Fibroblast of mammary gland (primary cell): ENCODE data around the gene CLSTN1.
A peak's percentile ranks its signal among the peaks of the same experiment; 100 is the strongest.
"Not testable (repeated sequence)": the region's sequence is repeated elsewhere in the genome, so short reads cannot be mapped to it uniquely, and the experiment has no call there.

ENCODE experiments used
- DNase-seq: peaks from one replicate; pipeline ENCODE4 v3.0.0-alpha.2; 2010; ENCODE audit warnings: low read depth
- H3K4me3 ChIP-seq: 2 replicates; pipeline ENCODE4 v1.5.1; 2011; ENCODE audit warnings: low read depth, mild to moderate bottlenecking, low read length, moderate library complexity; ENCODE audit not compliant: control insufficient read depth
- TF ChIP-seq, protein P1 (sequence below): conservative IDR thresholded peaks from 2 replicates; pipeline ENCODE4 v1.5.1; 2011; ENCODE audit warnings: low read depth, low read length, inconsistent platforms; ENCODE audit not compliant: control insufficient read depth, insufficient read depth

The CLSTN1 gene

DNA sequence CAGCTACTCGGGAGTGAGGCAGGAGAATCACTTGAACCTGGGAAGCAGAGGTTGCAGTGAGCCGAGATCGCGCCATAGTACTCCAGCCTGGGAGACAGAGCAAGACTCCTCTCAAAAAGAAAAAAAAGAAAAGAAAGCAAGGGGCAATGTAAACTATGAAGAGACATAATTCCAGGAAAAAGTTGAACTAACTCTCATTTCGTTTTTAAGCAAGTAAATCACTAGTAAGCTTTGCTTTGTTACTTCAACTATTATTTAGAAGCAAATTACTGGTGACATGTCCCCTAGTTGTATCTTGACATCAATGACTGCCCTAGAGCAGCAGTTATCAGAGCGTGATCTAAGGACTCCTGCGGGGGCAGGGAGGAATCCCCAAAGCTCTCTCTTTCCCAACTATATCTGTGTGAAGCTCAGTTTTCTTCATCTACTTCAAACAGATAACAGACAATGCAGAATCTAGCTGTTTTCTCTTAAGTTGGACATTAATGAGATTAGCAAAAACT is 18.7 kb downstream of the CLSTN1 start:
- no peak overlapping the region for H3K4me3 ChIP-seq
- no peak for DNase-seq
- TF ChIP-seq, protein P1, sequence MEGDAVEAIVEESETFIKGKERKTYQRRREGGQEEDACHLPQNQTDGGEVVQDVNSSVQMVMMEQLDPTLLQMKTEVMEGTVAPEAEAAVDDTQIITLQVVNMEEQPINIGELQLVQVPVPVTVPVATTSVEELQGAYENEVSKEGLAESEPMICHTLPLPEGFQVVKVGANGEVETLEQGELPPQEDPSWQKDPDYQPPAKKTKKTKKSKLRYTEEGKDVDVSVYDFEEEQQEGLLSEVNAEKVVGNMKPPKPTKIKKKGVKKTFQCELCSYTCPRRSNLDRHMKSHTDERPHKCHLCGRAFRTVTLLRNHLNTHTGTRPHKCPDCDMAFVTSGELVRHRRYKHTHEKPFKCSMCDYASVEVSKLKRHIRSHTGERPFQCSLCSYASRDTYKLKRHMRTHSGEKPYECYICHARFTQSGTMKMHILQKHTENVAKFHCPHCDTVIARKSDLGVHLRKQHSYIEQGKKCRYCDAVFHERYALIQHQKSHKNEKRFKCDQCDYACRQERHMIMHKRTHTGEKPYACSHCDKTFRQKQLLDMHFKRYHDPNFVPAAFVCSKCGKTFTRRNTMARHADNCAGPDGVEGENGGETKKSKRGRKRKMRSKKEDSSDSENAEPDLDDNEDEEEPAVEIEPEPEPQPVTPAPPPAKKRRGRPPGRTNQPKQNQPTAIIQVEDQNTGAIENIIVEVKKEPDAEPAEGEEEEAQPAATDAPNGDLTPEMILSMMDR, result no peak

DNA sequence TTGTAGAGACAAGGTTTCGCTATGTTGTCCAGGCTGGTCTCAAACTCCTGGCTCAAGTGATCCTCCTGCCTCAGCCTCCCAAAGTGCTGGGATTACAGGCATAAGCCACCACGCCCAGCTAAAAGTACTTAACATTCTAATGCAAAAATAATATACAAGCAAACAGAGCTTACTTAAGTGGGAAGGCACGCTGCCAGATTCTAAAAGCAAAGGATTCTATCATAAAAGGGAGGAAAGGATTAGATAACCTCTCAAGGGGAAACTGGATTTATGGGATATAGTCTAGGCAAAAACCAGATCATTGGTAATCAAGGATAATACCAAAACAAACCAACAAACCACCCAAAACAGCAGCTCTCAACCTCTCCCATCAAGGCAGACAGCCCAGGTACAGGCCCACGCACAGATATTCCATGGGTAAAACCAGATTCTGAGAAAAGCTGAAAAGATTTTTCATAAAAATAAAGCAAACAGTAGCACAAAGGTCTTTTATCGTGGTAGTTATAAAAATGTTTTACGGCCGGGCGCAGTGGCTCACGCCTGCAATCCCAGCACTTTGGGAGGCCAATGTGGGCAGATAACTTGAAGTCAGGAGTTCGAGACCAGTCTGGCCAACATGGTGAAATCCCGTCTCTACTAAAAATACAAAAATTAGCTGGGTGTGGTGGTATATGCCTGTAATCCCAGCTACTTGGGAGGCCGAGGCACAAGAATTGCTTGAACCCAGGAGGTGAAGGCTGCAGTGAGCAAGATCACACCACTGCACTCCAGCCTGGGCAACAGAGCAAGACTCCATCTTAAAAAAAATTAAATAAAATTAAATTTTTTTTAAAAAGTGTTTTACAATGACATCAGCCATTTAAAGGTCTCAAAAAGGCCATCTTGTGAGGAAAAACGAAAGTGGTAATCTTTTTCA is 20.5 kb downstream of the CLSTN1 start:
- H3K4me3 ChIP-seq, DNase-seq: not testable (repeated sequence)

DNA sequence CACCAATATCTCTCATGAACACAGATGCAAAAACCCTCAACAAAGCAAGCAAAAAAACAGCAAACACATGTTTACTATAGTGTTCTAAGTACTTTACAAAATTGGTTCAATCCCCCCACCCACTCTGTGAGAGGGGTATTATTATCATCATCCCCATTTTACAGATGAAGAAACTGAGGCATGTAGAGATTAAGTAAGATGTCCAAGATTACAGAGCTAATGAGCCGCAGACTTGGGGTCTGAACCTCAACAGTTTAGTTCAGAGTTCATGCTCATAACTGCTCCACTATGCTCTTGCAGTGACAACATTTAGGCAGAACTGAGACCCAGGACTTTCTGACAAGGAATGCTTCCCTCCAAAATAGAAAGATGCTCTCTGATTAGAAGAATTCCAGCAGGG is 21.9 kb downstream of the CLSTN1 start:
- H3K4me3 ChIP-seq, result no peak overlapping the region
- no peak for DNase-seq
- TF ChIP-seq, protein P1, result no peak

DNA sequence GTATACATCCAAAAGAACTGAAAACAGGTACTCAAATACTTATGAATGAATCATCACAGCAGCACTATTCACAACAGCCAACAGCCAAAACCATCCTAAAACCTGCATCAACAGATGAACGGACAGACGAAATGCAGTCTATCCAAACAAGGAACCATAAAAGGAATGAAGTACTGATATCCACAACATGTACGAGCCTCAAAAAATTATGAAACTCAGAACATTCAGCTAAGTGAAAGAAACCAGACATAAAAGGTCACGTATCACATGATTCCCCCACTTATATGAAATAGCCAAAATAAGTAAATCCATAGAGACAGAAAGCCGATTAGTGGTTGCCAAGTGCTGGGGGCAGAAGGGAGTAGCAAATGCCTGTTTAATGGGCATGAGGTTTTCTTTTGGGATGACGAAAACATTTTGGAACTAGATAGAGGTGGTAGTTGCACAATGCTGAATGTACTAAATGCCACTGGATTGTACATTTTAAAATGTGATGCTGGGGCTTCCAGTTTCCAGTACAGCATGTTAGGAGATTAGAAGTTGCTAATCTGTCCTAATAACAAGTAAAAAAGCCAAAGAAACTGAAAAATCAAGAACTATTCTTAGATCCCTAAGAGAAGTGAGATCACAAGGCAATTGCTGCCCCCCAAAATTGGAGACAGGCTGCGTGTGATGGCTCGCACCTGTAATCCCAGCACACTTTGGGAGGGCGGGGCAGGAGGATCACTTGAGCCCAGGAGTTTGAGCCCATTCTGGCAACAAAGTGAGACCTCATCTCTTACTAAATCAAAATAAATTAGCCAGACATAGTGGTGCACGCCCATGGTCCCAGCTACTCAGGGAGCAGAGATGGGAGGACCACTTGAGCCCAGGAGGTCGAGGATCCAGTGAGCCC is 25.3 kb downstream of the CLSTN1 start:
- TF ChIP-seq, protein P1, result no peak
- no peak overlapping the region for H3K4me3 ChIP-seq
- DNase-seq, result peak; percentile 70

DNA sequence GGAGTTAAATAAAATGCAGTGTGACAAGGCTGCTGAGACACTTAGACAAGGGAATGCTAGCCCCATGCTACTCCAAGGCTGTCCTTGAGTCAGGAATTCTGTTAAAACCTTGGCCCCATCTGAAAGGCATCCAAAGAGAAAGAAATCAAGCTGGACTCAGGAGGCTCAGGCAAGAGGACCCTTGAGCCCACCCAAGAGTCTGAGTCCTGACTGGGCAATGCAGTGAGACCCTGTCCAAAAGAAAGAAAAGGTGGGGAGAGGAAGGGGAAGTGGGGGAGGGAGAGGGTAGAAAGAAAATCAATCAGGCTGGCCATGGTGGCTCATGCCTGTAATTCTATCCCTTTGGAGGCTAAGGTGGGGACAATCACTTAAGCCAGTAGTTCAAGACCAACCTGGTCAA is 26.7 kb downstream of the CLSTN1 start:
- H3K4me3 ChIP-seq, result no peak overlapping the region
- no peak for DNase-seq
- TF ChIP-seq, protein P1, result no peak

DNA sequence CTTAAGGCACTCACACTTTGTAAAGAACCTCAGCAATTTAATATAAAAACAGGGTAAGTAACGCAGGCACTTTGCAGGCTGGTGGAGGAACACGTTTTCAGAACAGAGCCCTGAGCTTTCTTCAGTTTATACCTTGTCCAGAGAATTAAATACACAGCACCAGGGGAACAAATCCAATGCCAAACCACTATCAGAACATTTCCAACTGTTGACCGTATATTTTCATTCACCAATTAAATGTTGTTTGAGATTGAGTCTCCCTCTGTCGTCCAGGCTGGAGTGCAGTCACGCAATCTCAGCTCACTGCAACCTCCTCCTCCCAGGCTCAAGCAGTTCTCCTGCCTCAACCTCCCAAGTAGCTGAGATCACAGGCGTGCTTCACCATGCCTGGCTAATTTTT is 29.7 kb downstream of the CLSTN1 start:
- TF ChIP-seq, protein P1, result no peak
- no peak overlapping the region for H3K4me3 ChIP-seq
- no peak for DNase-seq

DNA sequence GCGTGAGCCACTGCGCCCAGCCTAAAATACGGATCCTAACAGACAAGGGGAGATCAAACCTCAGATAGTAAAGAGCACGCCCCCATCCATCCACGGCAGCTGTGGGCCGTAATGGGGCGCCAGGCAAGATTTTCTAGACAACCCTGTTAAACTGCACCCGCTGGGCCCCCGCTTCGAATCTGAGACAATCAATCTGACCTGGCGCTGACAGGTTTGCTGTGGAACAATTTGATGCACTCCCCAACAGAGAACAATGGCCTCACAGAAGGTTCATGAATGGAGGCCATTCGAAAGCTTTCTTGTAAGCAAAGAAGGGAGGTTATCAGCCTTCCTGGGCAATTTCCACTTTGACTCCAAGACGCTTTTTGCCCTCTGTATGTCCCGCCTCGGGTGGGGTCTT is 30.5 kb downstream of the CLSTN1 start:
- no peak for DNase-seq
- TF ChIP-seq, protein P1, result no peak
- H3K4me3 ChIP-seq, result no peak overlapping the region
